ENCODE results near the gene REXO1.

The REXO1 gene

GRCh38 chr19:1776606-1777147 lies 71.6 kb downstream of the REXO1 start:
- 5% methylated on average over 23 of the region's 23 CpGs for WGBS
- H3K27me3 ChIP-seq (ENCODE audit: insufficient read depth, low read length) = peaks cover 88% of the 10 kb centered on the region
- no peak overlapping the region for H3K9ac ChIP-seq (ENCODE audit: low read depth, low read length)
- H3K4me3 ChIP-seq (ENCODE audit: low read length) = peak overlapping the region; percentile 30; the same call in 1 of the 2 replicates
- H3K36me3 ChIP-seq (ENCODE audit: insufficient read depth, low read length) = no peaks in the 10 kb centered on the region
- H3K4me1 ChIP-seq (ENCODE audit: insufficient read depth, low read length) = no peaks in the 10 kb centered on the region
- no peak overlapping the region for H3K27ac ChIP-seq (ENCODE audit: low read depth, low read length)
- H3K9me3 ChIP-seq (ENCODE audit: insufficient read depth, low read depth, low read length) = peaks cover 9% of the 10 kb centered on the region; the same call in 1 of the 2 replicates

DNA sequence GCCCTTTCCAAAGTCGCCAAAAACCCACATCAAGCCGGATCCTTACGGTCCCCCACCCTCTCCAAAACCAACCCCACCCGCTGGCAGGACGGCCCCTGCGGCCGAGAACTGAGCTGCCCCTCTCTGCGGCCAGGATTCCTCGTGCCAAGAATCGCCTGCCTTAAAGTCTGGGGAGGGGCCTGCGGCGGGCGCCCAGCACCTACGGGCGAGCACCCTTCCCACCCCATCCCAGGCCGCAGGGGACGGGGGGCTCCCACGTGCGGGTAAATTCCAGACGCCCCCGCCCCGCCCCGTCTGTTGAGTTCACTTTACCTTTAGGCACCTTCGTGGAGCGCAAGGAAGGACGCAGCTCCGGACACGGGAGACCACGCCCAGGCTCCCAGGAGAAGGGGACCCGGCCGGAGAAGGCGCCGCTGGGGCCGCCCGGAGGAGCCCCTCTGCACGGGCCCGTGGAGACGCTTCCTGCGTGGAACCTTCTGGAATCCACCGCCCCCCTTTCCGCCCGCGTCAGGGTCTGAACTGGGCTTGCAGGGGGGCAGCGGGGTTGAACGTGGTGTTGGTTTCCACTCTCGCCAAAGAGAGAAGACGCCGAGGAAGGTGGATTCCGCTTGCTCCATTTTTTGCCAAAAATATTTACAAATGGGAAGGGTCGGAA lies 72.2 kb downstream of the REXO1 start:
- WGBS = 4% methylated on average over 50 of the region's 50 CpGs
- Histone ChIP-seq H3K9me3 (ENCODE audit: insufficient read depth, low read depth, low read length) (peaks cover 13% of the 10 kb centered on the region), H3K4me3 (ENCODE audit: low read length) (peak overlapping the region; percentile 30; the same call in 1 of the 2 replicates), H3K9ac (ENCODE audit: low read depth, low read length) (no peak overlapping the region), H3K27ac (ENCODE audit: low read depth, low read length) (no peak overlapping the region), H3K4me1 (ENCODE audit: insufficient read depth, low read length) (no peaks in the 10 kb centered on the region), H3K36me3 (ENCODE audit: insufficient read depth, low read length) (no peaks in the 10 kb centered on the region), H3K27me3 (ENCODE audit: insufficient read depth, low read length) (peaks cover 91% of the 10 kb centered on the region)

GRCh38 chr19:1774989-1775772 lies 73.1 kb downstream of the REXO1 start:
- H3K27ac ChIP-seq (ENCODE audit: low read depth, low read length) = no peak overlapping the region
- H3K4me1 ChIP-seq (ENCODE audit: insufficient read depth, low read length) = no peaks in the 10 kb centered on the region
- peak overlapping the region; percentile 51 for H3K4me3 ChIP-seq (ENCODE audit: low read length)
- 4% methylated on average over 55 of the region's 59 CpGs for WGBS
- H3K9ac ChIP-seq (ENCODE audit: low read depth, low read length) = no peak overlapping the region
- H3K27me3 ChIP-seq (ENCODE audit: insufficient read depth, low read length) = peaks cover 89% of the 10 kb centered on the region
- H3K9me3 ChIP-seq (ENCODE audit: insufficient read depth, low read depth, low read length) = peaks cover 20% of the 10 kb centered on the region
- H3K36me3 ChIP-seq (ENCODE audit: insufficient read depth, low read length) = no peaks in the 10 kb centered on the region

- peaks cover 89% of the 10 kb centered on the region for H3K27me3 ChIP-seq (ENCODE audit: insufficient read depth, low read length)
- H3K9me3 ChIP-seq (ENCODE audit: insufficient read depth, low read depth, low read length) = peaks cover 20% of the 10 kb centered on the region
- H3K9ac ChIP-seq (ENCODE audit: low read depth, low read length) = no peak overlapping the region
- 72% methylated on average over 8 of the region's 8 CpGs for whole genome bisulfite sequencing
- no peaks in the 10 kb centered on the region for H3K4me1 ChIP-seq (ENCODE audit: insufficient read depth, low read length)
- no peak overlapping the region for H3K4me3 ChIP-seq (ENCODE audit: low read length)
- no peaks in the 10 kb centered on the region for H3K36me3 ChIP-seq (ENCODE audit: insufficient read depth, low read length)
- no peak overlapping the region for H3K27ac ChIP-seq (ENCODE audit: low read depth, low read length)
Observed at GRCh38 chr19:1773184-1773583, 75.1 kb downstream of the REXO1 start.

DNA sequence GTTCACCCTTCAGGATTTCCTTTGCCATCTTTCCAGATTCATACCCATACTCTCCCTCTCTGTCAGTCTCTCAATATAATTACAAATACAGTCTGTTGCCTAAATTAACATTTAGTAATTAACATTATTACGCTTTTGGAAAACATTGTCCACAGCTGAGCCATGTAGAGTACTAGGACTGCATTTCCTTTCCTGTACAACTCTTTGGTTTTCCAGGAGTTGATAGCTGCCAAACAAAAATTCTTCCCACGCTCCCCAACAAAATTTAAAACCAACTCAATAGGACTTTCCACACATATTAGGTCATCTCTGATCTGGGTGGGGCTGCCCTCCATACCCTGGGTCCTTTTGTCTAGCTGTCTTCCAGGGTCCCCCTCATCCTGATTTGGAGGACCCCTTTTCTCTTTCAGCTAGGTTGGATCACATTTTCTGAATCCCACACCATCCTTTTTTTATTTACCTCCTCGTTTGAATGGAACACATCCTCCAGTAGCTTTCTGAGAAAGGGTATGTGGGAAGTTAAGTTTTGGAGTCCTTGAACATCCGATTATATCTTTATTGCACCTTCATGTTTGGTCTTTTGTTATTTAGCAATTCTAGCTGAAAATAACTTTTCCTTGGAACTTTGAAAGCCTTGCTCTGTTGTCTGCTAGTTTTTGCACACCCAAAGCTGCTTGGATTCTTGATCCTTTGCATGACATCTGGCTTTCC lies 77.3 kb downstream of the REXO1 start:
- no peak overlapping the region for H3K9ac ChIP-seq (ENCODE audit: low read depth, low read length)
- H3K36me3 ChIP-seq (ENCODE audit: insufficient read depth, low read length) = no peaks in the 10 kb centered on the region
- peaks cover 20% of the 10 kb centered on the region for H3K9me3 ChIP-seq (ENCODE audit: insufficient read depth, low read depth, low read length)
- peaks cover 89% of the 10 kb centered on the region for H3K27me3 ChIP-seq (ENCODE audit: insufficient read depth, low read length)
- no peak overlapping the region for H3K27ac ChIP-seq (ENCODE audit: low read depth, low read length)
- no peak overlapping the region for H3K4me3 ChIP-seq (ENCODE audit: low read length)
- 93% methylated on average over 3 of the region's 4 CpGs for WGBS
- 0 out of 2 replicates have a peak, but pooled peaks cover 4% of the 10 kb centered on the region for H3K4me1 ChIP-seq (ENCODE audit: insufficient read depth, low read length)

DNA sequence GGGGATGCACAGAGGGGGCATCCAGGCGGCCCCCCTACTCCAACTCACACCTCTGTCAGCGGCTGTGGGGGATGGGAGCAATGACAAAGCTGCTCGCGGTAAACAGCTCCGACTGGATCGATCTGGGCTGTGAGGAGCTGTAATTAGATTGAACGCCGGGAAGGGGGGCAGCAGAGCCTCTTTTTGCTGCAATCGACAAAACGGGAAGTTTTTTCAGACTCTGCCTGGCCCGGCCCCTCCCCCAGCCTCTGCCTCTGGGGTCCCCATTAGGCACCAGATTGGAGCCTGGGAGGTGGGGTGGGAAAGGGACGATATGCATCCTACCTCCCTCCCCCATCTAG lies 78.7 kb downstream of the REXO1 start:
- H3K27me3 ChIP-seq (ENCODE audit: insufficient read depth, low read length) = peaks cover 89% of the 10 kb centered on the region
- no peak overlapping the region for H3K9ac ChIP-seq (ENCODE audit: low read depth, low read length)
- H3K36me3 ChIP-seq (ENCODE audit: insufficient read depth, low read length) = no peaks in the 10 kb centered on the region
- H3K4me3 ChIP-seq (ENCODE audit: low read length) = no peak overlapping the region
- 0 out of 2 replicates have a peak, but pooled peaks cover 4% of the 10 kb centered on the region for H3K4me1 ChIP-seq (ENCODE audit: insufficient read depth, low read length)
- WGBS = 7% methylated on average over 10 of the region's 12 CpGs
- peaks cover 13% of the 10 kb centered on the region for H3K9me3 ChIP-seq (ENCODE audit: insufficient read depth, low read depth, low read length)
- no peak overlapping the region for H3K27ac ChIP-seq (ENCODE audit: low read depth, low read length)

DNA sequence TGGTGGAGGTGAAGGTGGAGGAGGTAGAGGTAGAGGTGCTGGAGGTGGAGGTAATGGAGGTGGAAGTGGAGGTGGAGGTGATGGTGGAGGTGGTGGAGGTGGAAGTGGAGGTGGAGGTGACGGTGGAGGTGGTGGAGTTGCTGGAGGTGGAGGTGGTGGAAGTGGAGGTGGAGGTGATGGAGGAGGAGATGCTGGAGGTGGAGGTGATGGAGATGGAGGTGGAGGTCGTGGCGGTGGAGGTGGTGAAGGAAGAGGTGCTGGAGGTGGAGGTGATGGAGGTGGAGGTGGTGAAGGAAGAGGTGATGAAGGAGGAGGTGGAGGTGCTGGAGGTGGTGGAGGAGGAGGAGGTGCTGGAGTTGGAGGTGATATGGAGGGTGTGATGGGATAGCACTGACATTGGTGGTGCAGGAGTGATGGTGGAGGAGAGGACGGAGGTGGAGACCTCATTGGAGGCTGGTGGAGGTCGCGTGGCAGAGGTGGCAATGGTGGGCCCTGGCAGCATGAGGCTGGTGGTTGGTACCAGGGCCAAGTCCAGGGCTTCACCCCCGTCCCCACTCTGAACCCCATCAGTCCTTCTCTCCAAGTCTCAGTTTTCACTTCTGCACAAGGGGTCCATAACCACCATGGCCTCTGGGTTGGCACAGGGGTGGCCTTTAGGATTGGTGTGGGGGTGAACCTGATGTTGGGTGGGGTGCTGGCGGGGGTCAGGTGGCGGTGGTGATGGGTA lies 79.2 kb downstream of the REXO1 start:
- Histone ChIP-seq H3K27me3 (ENCODE audit: insufficient read depth, low read length) (peaks cover 89% of the 10 kb centered on the region), H3K27ac (ENCODE audit: low read depth, low read length) (no peak overlapping the region), H3K36me3 (ENCODE audit: insufficient read depth, low read length) (no peaks in the 10 kb centered on the region), H3K9ac (ENCODE audit: low read depth, low read length) (no peak overlapping the region), H3K4me3 (ENCODE audit: low read length) (no peak overlapping the region), H3K9me3 (ENCODE audit: insufficient read depth, low read depth, low read length) (peaks cover 13% of the 10 kb centered on the region), H3K4me1 (ENCODE audit: insufficient read depth, low read length) (0 out of 2 replicates have a peak, but pooled peaks cover 4% of the 10 kb centered on the region)
- 86% methylated on average over 7 of the region's 9 CpGs for WGBS

DNA sequence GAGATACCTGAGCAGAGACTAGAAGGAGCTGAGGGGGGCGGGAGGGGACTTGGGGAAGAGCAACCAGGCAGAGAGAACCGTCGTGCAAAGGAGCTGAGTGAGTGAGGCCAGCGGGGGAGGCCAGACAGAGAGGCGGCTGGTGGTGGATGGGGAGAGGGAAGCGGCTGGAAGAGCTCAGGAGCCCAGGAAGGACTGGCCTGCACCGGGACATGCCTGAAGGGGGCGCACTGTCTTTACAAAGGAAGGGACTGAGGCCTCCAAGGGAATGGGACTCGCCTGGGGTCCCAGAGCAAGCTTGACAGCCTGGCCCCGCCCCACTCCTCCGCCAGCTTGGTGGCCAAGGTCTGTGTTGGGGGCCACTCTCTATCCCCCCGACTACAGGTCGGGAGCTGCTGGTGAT lies 80.0 kb downstream of the REXO1 start:
- H3K4me3 ChIP-seq (ENCODE audit: low read length) = no peak overlapping the region
- 31% methylated on average over 13 of the region's 13 CpGs for WGBS
- no peak overlapping the region for H3K27ac ChIP-seq (ENCODE audit: low read depth, low read length)
- H3K9me3 ChIP-seq (ENCODE audit: insufficient read depth, low read depth, low read length) = peaks cover 13% of the 10 kb centered on the region
- peaks cover 89% of the 10 kb centered on the region for H3K27me3 ChIP-seq (ENCODE audit: insufficient read depth, low read length)
- H3K36me3 ChIP-seq (ENCODE audit: insufficient read depth, low read length) = no peaks in the 10 kb centered on the region
- H3K4me1 ChIP-seq (ENCODE audit: insufficient read depth, low read length) = 0 out of 2 replicates have a peak, but pooled peaks cover 4% of the 10 kb centered on the region
- H3K9ac ChIP-seq (ENCODE audit: low read depth, low read length) = no peak overlapping the region

GRCh38 chr19:1767464-1767933 lies 80.8 kb downstream of the REXO1 start:
- WGBS = 6% methylated on average over 20 of the region's 21 CpGs
- no peak overlapping the region for H3K9ac ChIP-seq (ENCODE audit: low read depth, low read length)
- H3K9me3 ChIP-seq (ENCODE audit: insufficient read depth, low read depth, low read length) = peaks cover 13% of the 10 kb centered on the region
- no peak overlapping the region for H3K27ac ChIP-seq (ENCODE audit: low read depth, low read length)
- no peaks in the 10 kb centered on the region for H3K36me3 ChIP-seq (ENCODE audit: insufficient read depth, low read length)
- 0 out of 2 replicates have a peak, but pooled peaks cover 4% of the 10 kb centered on the region for H3K4me1 ChIP-seq (ENCODE audit: insufficient read depth, low read length)
- H3K27me3 ChIP-seq (ENCODE audit: insufficient read depth, low read length) = peaks cover 92% of the 10 kb centered on the region
- H3K4me3 ChIP-seq (ENCODE audit: low read length) = no peak overlapping the region

GRCh38 chr19:1766800-1767352 lies 81.4 kb downstream of the REXO1 start:
- Histone ChIP-seq H3K9me3 (ENCODE audit: insufficient read depth, low read depth, low read length) (peaks cover 13% of the 10 kb centered on the region), H3K9ac (ENCODE audit: low read depth, low read length) (no peak overlapping the region), H3K4me3 (ENCODE audit: low read length) (no peak overlapping the region), H3K27ac (ENCODE audit: low read depth, low read length) (no peak overlapping the region), H3K4me1 (ENCODE audit: insufficient read depth, low read length) (0 out of 2 replicates have a peak, but pooled peaks cover 4% of the 10 kb centered on the region), H3K36me3 (ENCODE audit: insufficient read depth, low read length) (no peaks in the 10 kb centered on the region), H3K27me3 (ENCODE audit: insufficient read depth, low read length) (peaks cover 95% of the 10 kb centered on the region)
- WGBS = 20% methylated on average over 10 of the region's 10 CpGs
